ENCODE data around the gene SLC25A26.
A peak's percentile ranks its signal among the peaks of the same experiment; 100 is the strongest.
"Not testable (repeated sequence)": the region's sequence is repeated elsewhere in the genome, so short reads cannot be mapped to it uniquely, and the experiment has no call there.

Gene SLC25A26

GRCh38 chr3:66199089-66199473 lies 21.7 kb upstream of the SLC25A26 start:
- H3K27ac ChIP-seq (ENCODE audit: low read length) = no peak overlapping the region
- no peaks in the 10 kb centered on the region for H3K27me3 ChIP-seq (ENCODE audit: low read depth, low read length)
- H3K4me3 ChIP-seq (ENCODE audit: low read depth in 1 of 2, low read length in 2 of 2) = no peak overlapping the region
- H3K4me1 ChIP-seq (ENCODE audit: control insufficient read depth in 1 of 2, insufficient read depth in 2 of 2, low read length in 2 of 2) = peaks cover 0 to 8% of the 10 kb centered on the region in 2 donors
- no peaks in the 10 kb centered on the region for H3K9me3 ChIP-seq (ENCODE audit: control insufficient read depth in 1 of 2, low read length in 2 of 2)
- no peaks in the 10 kb centered on the region for H3K36me3 ChIP-seq (ENCODE audit: control insufficient read depth in 1 of 2, insufficient read depth in 2 of 2, low read length in 2 of 2)

GRCh38 chr3:66200147-66200546 lies 20.7 kb upstream of the SLC25A26 start:
- H3K27me3 ChIP-seq (ENCODE audit: low read depth, low read length) = no peaks in the 10 kb centered on the region
- H3K9me3 ChIP-seq (ENCODE audit: control insufficient read depth in 1 of 2, low read length in 2 of 2) = no peaks in the 10 kb centered on the region
- no peak overlapping the region for H3K4me3 ChIP-seq (ENCODE audit: low read depth in 1 of 2, low read length in 2 of 2)
- no peaks in the 10 kb centered on the region for H3K36me3 ChIP-seq (ENCODE audit: control insufficient read depth in 1 of 2, insufficient read depth in 2 of 2, low read length in 2 of 2)
- H3K4me1 ChIP-seq (ENCODE audit: control insufficient read depth in 1 of 2, insufficient read depth in 2 of 2, low read length in 2 of 2) = peaks cover 0 to 4% of the 10 kb centered on the region in 2 donors
- no peak overlapping the region for H3K27ac ChIP-seq (ENCODE audit: low read length)

- Histone ChIP-seq H3K27ac (ENCODE audit: low read length) (no peak overlapping the region), H3K9me3 (ENCODE audit: control insufficient read depth in 1 of 2, low read length in 2 of 2) (no peaks in the 10 kb centered on the region), H3K4me3 (ENCODE audit: low read depth in 1 of 2, low read length in 2 of 2) (no peak overlapping the region), H3K27me3 (ENCODE audit: low read depth, low read length) (no peaks in the 10 kb centered on the region), H3K4me1 (ENCODE audit: control insufficient read depth in 1 of 2, insufficient read depth in 2 of 2, low read length in 2 of 2) (no peaks in the 10 kb centered on the region), H3K36me3 (ENCODE audit: control insufficient read depth in 1 of 2, insufficient read depth in 2 of 2, low read length in 2 of 2) (no peaks in the 10 kb centered on the region)
Measured at GRCh38 chr3:66200786-66201185, 20.0 kb upstream of the SLC25A26 start.

- Histone ChIP-seq H3K9me3 (ENCODE audit: control insufficient read depth in 1 of 2, low read length in 2 of 2) (no peaks in the 10 kb centered on the region), H3K27me3 (ENCODE audit: low read depth, low read length) (no peaks in the 10 kb centered on the region), H3K36me3 (ENCODE audit: control insufficient read depth in 1 of 2, insufficient read depth in 2 of 2, low read length in 2 of 2) (no peaks in the 10 kb centered on the region), H3K27ac (ENCODE audit: low read length) (no peak overlapping the region), H3K4me1 (ENCODE audit: control insufficient read depth in 1 of 2, insufficient read depth in 2 of 2, low read length in 2 of 2) (no peaks in the 10 kb centered on the region), H3K4me3 (ENCODE audit: low read depth in 1 of 2, low read length in 2 of 2) (no peak overlapping the region)
Measured at GRCh38 chr3:66203275-66203674, 17.5 kb upstream of the SLC25A26 start.

GRCh38 chr3:66206806-66207205 lies 14.0 kb upstream of the SLC25A26 start:
- Histone ChIP-seq H3K27me3 (ENCODE audit: low read depth, low read length) (no peaks in the 10 kb centered on the region), H3K27ac (ENCODE audit: low read length) (no peak overlapping the region), H3K4me1 (ENCODE audit: control insufficient read depth in 1 of 2, insufficient read depth in 2 of 2, low read length in 2 of 2) (no peaks in the 10 kb centered on the region), H3K9me3 (ENCODE audit: control insufficient read depth in 1 of 2, low read length in 2 of 2) (no peaks in the 10 kb centered on the region), H3K36me3 (ENCODE audit: control insufficient read depth in 1 of 2, insufficient read depth in 2 of 2, low read length in 2 of 2) (no peaks in the 10 kb centered on the region), H3K4me3 (ENCODE audit: low read depth in 1 of 2, low read length in 2 of 2) (no peak overlapping the region)

GRCh38 chr3:66208189-66208588 lies 12.6 kb upstream of the SLC25A26 start:
- Histone ChIP-seq H3K36me3 (ENCODE audit: control insufficient read depth in 1 of 2, insufficient read depth in 2 of 2, low read length in 2 of 2) (no peaks in the 10 kb centered on the region), H3K4me1 (ENCODE audit: control insufficient read depth in 1 of 2, insufficient read depth in 2 of 2, low read length in 2 of 2) (no peaks in the 10 kb centered on the region), H3K4me3 (ENCODE audit: low read depth in 1 of 2, low read length in 2 of 2) (no peak overlapping the region), H3K27ac (ENCODE audit: low read length) (no peak overlapping the region), H3K9me3 (ENCODE audit: control insufficient read depth in 1 of 2, low read length in 2 of 2) (no peaks in the 10 kb centered on the region), H3K27me3 (ENCODE audit: low read depth, low read length) (no peaks in the 10 kb centered on the region)

GRCh38 chr3:66210687-66211295 lies 10.0 kb upstream of the SLC25A26 start:
- Histone ChIP-seq H3K27me3 (ENCODE audit: low read depth, low read length) (no peaks in the 10 kb centered on the region), H3K4me1 (ENCODE audit: control insufficient read depth in 1 of 2, insufficient read depth in 2 of 2, low read length in 2 of 2) (no peaks in the 10 kb centered on the region)

GRCh38 chr3:66211779-66212178 lies 9.0 kb upstream of the SLC25A26 start:
- Histone ChIP-seq H3K4me3 (ENCODE audit: low read depth in 1 of 2, low read length in 2 of 2) (no peak overlapping the region), H3K4me1 (ENCODE audit: control insufficient read depth in 1 of 2, insufficient read depth in 2 of 2, low read length in 2 of 2) (no peaks in the 10 kb centered on the region), H3K27ac (ENCODE audit: low read length) (no peak overlapping the region), H3K27me3 (ENCODE audit: low read depth, low read length) (no peaks in the 10 kb centered on the region), H3K36me3 (ENCODE audit: control insufficient read depth in 1 of 2, insufficient read depth in 2 of 2, low read length in 2 of 2) (no peaks in the 10 kb centered on the region), H3K9me3 (ENCODE audit: control insufficient read depth in 1 of 2, low read length in 2 of 2) (no peaks in the 10 kb centered on the region)

More at GRCh38 chr3:66210687-66211295, 10.0 kb upstream of the SLC25A26 start:
- Histone ChIP-seq H3K36me3 (ENCODE audit: control insufficient read depth in 1 of 2, insufficient read depth in 2 of 2, low read length in 2 of 2) (no peaks in the 10 kb centered on the region), H3K27ac (ENCODE audit: low read length) (no peak overlapping the region), H3K4me3 (ENCODE audit: low read depth in 1 of 2, low read length in 2 of 2) (no peak overlapping the region), H3K9me3 (ENCODE audit: control insufficient read depth in 1 of 2, low read length in 2 of 2) (no peaks in the 10 kb centered on the region)

- Histone ChIP-seq H3K4me3 (ENCODE audit: low read depth in 1 of 2, low read length in 2 of 2) (no peak overlapping the region), H3K27ac (ENCODE audit: low read length) (no peak overlapping the region), H3K36me3 (ENCODE audit: control insufficient read depth in 1 of 2, insufficient read depth in 2 of 2, low read length in 2 of 2) (no peaks in the 10 kb centered on the region), H3K9me3 (ENCODE audit: control insufficient read depth in 1 of 2, low read length in 2 of 2) (no peaks in the 10 kb centered on the region), H3K4me1 (ENCODE audit: control insufficient read depth in 1 of 2, insufficient read depth in 2 of 2, low read length in 2 of 2) (peaks cover 2 to 4% of the 10 kb centered on the region in 2 donors), H3K27me3 (ENCODE audit: low read depth, low read length) (no peaks in the 10 kb centered on the region)
Measured at GRCh38 chr3:66215106-66215505, 5.7 kb upstream of the SLC25A26 start.

- H3K4me3 ChIP-seq (ENCODE audit: low read depth in 1 of 2, low read length in 2 of 2) = peak overlapping the region; percentile 93 to 96
- no peak overlapping the region for H3K27ac ChIP-seq (ENCODE audit: low read length)
- no peaks in the 10 kb centered on the region for H3K36me3 ChIP-seq (ENCODE audit: control insufficient read depth in 1 of 2, insufficient read depth in 2 of 2, low read length in 2 of 2)
- no peaks in the 10 kb centered on the region for H3K9me3 ChIP-seq (ENCODE audit: control insufficient read depth in 1 of 2, low read length in 2 of 2)
- peaks cover 4 to 12% of the 10 kb centered on the region in 2 donors for H3K4me1 ChIP-seq (ENCODE audit: control insufficient read depth in 1 of 2, insufficient read depth in 2 of 2, low read length in 2 of 2)
- H3K27me3 ChIP-seq (ENCODE audit: low read depth, low read length) = no peaks in the 10 kb centered on the region
Measured at GRCh38 chr3:66220066-66220465, 735 bp upstream of the SLC25A26 start.

- no peak overlapping the region for H3K27ac ChIP-seq (ENCODE audit: low read length)
- no peaks in the 10 kb centered on the region for H3K9me3 ChIP-seq (ENCODE audit: control insufficient read depth in 1 of 2, low read length in 2 of 2)
- no peak overlapping the region for H3K4me3 ChIP-seq (ENCODE audit: low read depth in 1 of 2, low read length in 2 of 2)
- no peaks in the 10 kb centered on the region for H3K27me3 ChIP-seq (ENCODE audit: low read depth, low read length)
- H3K36me3 ChIP-seq (ENCODE audit: control insufficient read depth in 1 of 2, insufficient read depth in 2 of 2, low read length in 2 of 2) = no peaks in the 10 kb centered on the region
- peaks cover 4 to 12% of the 10 kb centered on the region in 2 donors for H3K4me1 ChIP-seq (ENCODE audit: control insufficient read depth in 1 of 2, insufficient read depth in 2 of 2, low read length in 2 of 2)
Measured at GRCh38 chr3:66224220-66224619, 3.4 kb downstream of the SLC25A26 start.

- H3K36me3 ChIP-seq (ENCODE audit: control insufficient read depth in 1 of 2, insufficient read depth in 2 of 2, low read length in 2 of 2); H3K27me3 ChIP-seq (ENCODE audit: low read depth, low read length); H3K9me3 ChIP-seq (ENCODE audit: control insufficient read depth in 1 of 2, low read length in 2 of 2); H3K4me1 ChIP-seq (ENCODE audit: control insufficient read depth in 1 of 2, insufficient read depth in 2 of 2, low read length in 2 of 2); H3K4me3 ChIP-seq (ENCODE audit: low read depth in 1 of 2, low read length in 2 of 2); H3K27ac ChIP-seq (ENCODE audit: low read length): not testable (repeated sequence)
Measured at GRCh38 chr3:66226093-66226492, 5.3 kb downstream of the SLC25A26 start.
